Spleen (tissue), 7 donors: Measurements from ENCODE around the gene GFRAL.

Source experiments
- CTCF ChIP-seq, 11 experiments: fragments of 200-600 bp in 7 of 11; fragments of 450-650 bp in 4 of 11; sonication (generic) in 4 of 11; IDR thresholded peaks in 8 of 11; conservative IDR thresholded peaks in 3 of 11; 1 replicate in 7 of 11; 2 replicates in 4 of 11; pipeline versions ENCODE4 v1.4.0 to v1.8.0; 2016 to 2021; ENCODE audit warnings: antibody characterized with exemption in 11 of 11, inconsistent platforms in 4 of 11, mild to moderate bottlenecking in 1 of 11
- POLR2AphosphoS5 ChIP-seq, 3 donors: sonication (generic); formaldehyde crosslinking; IDR thresholded peaks; one replicate each; pipeline ENCODE4 v1.5.1; 2017; ENCODE audit warnings: antibody characterized with exemption in 3 of 3
- donor health status: DM: no; HTN: no; CAD: no; lungs with moderate emphysema.
- donor health status: DM: no; HTN: no; CAD: no.
- donor health status: DM: no; HTN: no; CAD: no.

GRCh38 chr6:55290736-55291135 is 36.5 kb upstream of the GFRAL start:
- TF ChIP-seq CTCF (IDR thresholded peaks at IDR 0.05 in 8 of 11, conservative IDR thresholded peaks at IDR 0.05 in 3 of 11) (no peak), POLR2AphosphoS5 (IDR thresholded peaks at IDR 0.05) (no peak)
